ENCODE data around the gene CEPT1. TPM values are rescaled to one million over a fixed set of nuclear protein-coding genes. Genes with fewer than 3 reads are reported as not detected.

Gene CEPT1
- total and polyA plus RNA-seq, 12 donors: 6.6 to 19.5 (median 13.1) TPM

- 95 to 98% methylated on average over 5 of the region's 5 CpGs for WGBS, 2 donors
- H3K4me1 ChIP-seq: peaks cover 0 to 83% (median 3%) of the 10 kb centered on the region in 9 donors
- peak overlapping the region in 1 of 10 donors; percentile 93 for H3K27ac ChIP-seq
- no peak for TF ChIP-seq CTCF (IDR thresholded peaks at IDR 0.05)
- H3K27me3 ChIP-seq: peaks cover 0 to 11% (median 2%) of the 10 kb centered on the region in 7 donors
- no peaks in the 10 kb centered on the region for H3K9me3 ChIP-seq
- peaks cover 0 to 47% (median 0%) of the 10 kb centered on the region in 9 donors for H3K36me3 ChIP-seq
- H3K4me3 ChIP-seq: peak overlapping the region in 6 of 10 donors; percentile 1 to 58 (median 14)
- DNase-seq (no peak), ATAC-seq (no peak)
- intact Hi-C loops (cut with DNase I): no loop called here
Measured at GRCh38 chr1:111198836-111199235, 58.8 kb downstream of the CEPT1 start.

- H3K27me3 ChIP-seq: peaks cover 2 to 16% (median 6%) of the 10 kb centered on the region in 7 donors
- TF ChIP-seq CTCF (IDR thresholded peaks at IDR 0.05): no peak
- ATAC-seq (no peak), DNase-seq (no peak)
- H3K4me3 ChIP-seq: peak overlapping the region in 6 of 10 donors; percentile 1 to 58 (median 14)
- H3K27ac ChIP-seq: peak overlapping the region in 2 of 10 donors; percentile 41 to 93
- WGBS, 2 donors: 92 to 93% methylated on average over 3 of the region's 3 CpGs
- peaks cover 0 to 42% (median 0%) of the 10 kb centered on the region in 9 donors for H3K36me3 ChIP-seq
- H3K4me1 ChIP-seq: peaks cover 0 to 83% (median 6%) of the 10 kb centered on the region in 9 donors
- H3K9me3 ChIP-seq: no peaks in the 10 kb centered on the region
- intact Hi-C loops (cut with DNase I): no loop called here
Measured at GRCh38 chr1:111199329-111199728, 59.3 kb downstream of the CEPT1 start.

GRCh38 chr1:111199881-111200801, 60.1 kb downstream of the CEPT1 start, which contains the start of gene DENND2D:
TSS of gene DENND2D (minus strand) at chr1:111200646. CDS start at chr1:111200459, 187 bp downstream.
- Histone ChIP-seq H3K9me3 (no peaks in the 10 kb centered on the region), H3K27me3 (peaks cover 9 to 24% (median 14%) of the 10 kb centered on the region in 7 donors), H3K4me3 (peak within 1 kb of the TSS in 5 of 10 donors; percentile 5 to 58 (median 15)), H3K4me1 (peaks cover 0 to 85% (median 9%) of the 10 kb centered on the region in 9 donors), H3K36me3 (peaks cover 0 to 35% (median 0%) of the 10 kb centered on the region in 9 donors), H3K27ac (peak within 1 kb of the TSS in 4 of 10 donors; percentile 25 to 93 (median 44))
- DNase-seq (peak; percentile 25 to 43), ATAC-seq (peak in 7 of 8 donors; percentile 13 to 72 (median 47))
- intact Hi-C loops (cut with DNase I): no loop called here
- TF ChIP-seq CTCF (IDR thresholded peaks at IDR 0.05): no peak
- WGBS, 2 donors: 88% methylated on average over 17 of the region's 17 CpGs

GRCh38 chr1:111200802-111201161, 60.8 kb downstream of the CEPT1 start:
- Histone ChIP-seq H3K27me3 (peaks cover 9 to 27% (median 14%) of the 10 kb centered on the region in 7 donors), H3K9me3 (no peaks in the 10 kb centered on the region), H3K36me3 (peaks cover 0 to 29% (median 0%) of the 10 kb centered on the region in 9 donors), H3K4me1 (peaks cover 0 to 85% (median 9%) of the 10 kb centered on the region in 9 donors), H3K4me3 (peak overlapping the region in 1 of 10 donors; percentile 58), H3K27ac (peak overlapping the region in 2 of 10 donors; percentile 25 to 93)
- no peak for TF ChIP-seq CTCF (IDR thresholded peaks at IDR 0.05)
- DNase-seq (no peak), ATAC-seq (no peak)
- 67 to 75% methylated on average over 3 of the region's 3 CpGs for WGBS, 2 donors
- intact Hi-C loops (cut with DNase I): no loop called here
